GM12864 (cell line): ENCODE data around the gene SQOR.

Source experiments
- DNase-seq: peaks from one replicate; pipeline ENCODE4 v3.0.0-alpha.2; 2011; ENCODE audit warnings: low read depth
- H3K4me3 ChIP-seq: 2 replicates; pipeline ENCODE4 v1.5.1; 2011; ENCODE audit warnings: mild to moderate bottlenecking, low read depth, low read length, control low read depth
- CTCF ChIP-seq: IDR thresholded peaks from 2 replicates; pipeline ENCODE4 v1.5.1; 2011; ENCODE audit warnings: low read depth, mild to moderate bottlenecking, moderate library complexity, low read length, control low read depth, inconsistent platforms; ENCODE audit errors: missing control alignments

SQOR gene

GRCh38 chr15:45710657-45711056, 75.8 kb downstream of the SQOR start:
- no peak for DNase-seq
- TF ChIP-seq CTCF = no peak
- H3K4me3 ChIP-seq = no peak overlapping the region

- no peak overlapping the region for H3K4me3 ChIP-seq
- peak; percentile 82 for TF ChIP-seq CTCF
- peak; percentile 15 for DNase-seq
Measured at GRCh38 chr15:45714590-45715488, 80.0 kb downstream of the SQOR start.

GRCh38 chr15:45715528-45715927, 80.7 kb downstream of the SQOR start:
- DNase-seq = no peak
- H3K4me3 ChIP-seq = no peak overlapping the region
- peak; percentile 35 for TF ChIP-seq CTCF

- TF ChIP-seq CTCF = no peak
- no peak for DNase-seq
Measured at GRCh38 chr15:45719490-45719889, 84.7 kb downstream of the SQOR start.

GRCh38 chr15:45720183-45720582, 85.4 kb downstream of the SQOR start:
- TF ChIP-seq CTCF = no peak
- DNase-seq = no peak
- H3K4me3 ChIP-seq = no peak overlapping the region

More at GRCh38 chr15:45719490-45719889, 84.7 kb downstream of the SQOR start:
- no peak overlapping the region for H3K4me3 ChIP-seq

GRCh38 chr15:45728641-45729040, 93.8 kb downstream of the SQOR start:
- H3K4me3 ChIP-seq = no peak overlapping the region
- no peak for DNase-seq
- TF ChIP-seq CTCF = no peak

GRCh38 chr15:45729141-45729540, 94.3 kb downstream of the SQOR start:
- H3K4me3 ChIP-seq = no peak overlapping the region
- TF ChIP-seq CTCF = no peak
- DNase-seq = no peak
